Right lobe of liver (tissue), 6 donors: ENCODE measurements around the gene SMYD1. TPM values are rescaled to one million over a fixed set of nuclear protein-coding genes. Genes with fewer than 3 reads are reported as not detected.

Experiments
- ATAC-seq, 4 donors: fragments of 200-7000 bp; cut with Tn5 transposase; one replicate each; pipeline ENCODE4 v1.9.1; 2020; ENCODE audit warnings: mild to moderate bottlenecking in 4 of 4, moderate library complexity in 4 of 4
- DNase-seq, 3 donors: peaks; one replicate each; pipeline ENCODE4 v3.0.0-alpha.2; 2020
- H3K27ac ChIP-seq, 3 donors: fragments of 200-600 bp; one replicate each; pipeline ENCODE4 v1.8.0; 2022
- H3K27me3 ChIP-seq, 2 donors: fragments of 200-600 bp; one replicate each; pipeline ENCODE4 v1.8.0; 2022
- H3K36me3 ChIP-seq, 4 donors: fragments of 200-600 bp; sonication (generic) in 1 of 4; one replicate each; pipeline versions ENCODE4 v1.5.1 to v1.8.0; 2017 to 2022; ENCODE audit warnings: control low read depth in 1 of 4
- H3K4me1 ChIP-seq, 4 donors: fragments of 200-600 bp; sonication (generic) in 1 of 4; one replicate each; pipeline versions ENCODE4 v1.5.1 to v1.8.0; 2017 to 2022; ENCODE audit warnings: control low read depth in 1 of 4
- H3K4me3 ChIP-seq, 3 donors: fragments of 200-600 bp; one replicate each; pipeline ENCODE4 v1.8.0; 2022
- H3K9me3 ChIP-seq, 4 donors: fragments of 200-600 bp; sonication (generic) in 1 of 4; one replicate each; pipeline versions ENCODE4 v1.5.1 to v1.8.0; 2017 to 2022; ENCODE audit warnings: control low read depth in 1 of 4
- CTCF ChIP-seq, 4 donors: fragments of 200-600 bp in 3 of 4; fragments of 450-650 bp in 1 of 4; IDR thresholded peaks; one replicate each; pipeline versions ENCODE4 v1.5.1 to v1.8.0; 2016 to 2022; ENCODE audit warnings: antibody characterized with exemption in 4 of 4, mild to moderate bottlenecking in 2 of 4
- POLR2A ChIP-seq: fragments of 450-650 bp; IDR thresholded peaks from one replicate; pipeline ENCODE4 v1.6.1; 2017; ENCODE audit warnings: antibody characterized with exemption, mild to moderate bottlenecking
- WGBS: methylation state at CpG from one replicate; pipeline ENCODE4 v1.1.6; 2018; ENCODE audit warnings: low coverage, low lambda C conversion rate; ENCODE audit not compliant: insufficient coverage; ENCODE audit errors: missing lambda C conversion rate; 5-methylcytosine and 5-hydroxymethylcytosine counted together
- intact Hi-C, 2 donors: fragments of 100-400 bp; cut with DNase I; formaldehyde crosslinking; loops; one replicate each; pipeline versions ENCODE4 v1.11.2 to v1.14.1; 2022
- total RNA-seq, 6 experiments: library from RNA; depleted of rRNA in 2 of 6; stranded (reverse); fragments of >200 nt in 2 of 6; fragmentation: NEBNext Ultra II Directional in 3 of 6; extraction: Animal tissue kit (Norgen Biotek cat#: 25700) in 3 of 6; gene quantifications; one replicate each; pipeline versions ENCODE4 v1.1.0 to v1.2.4, GENCODE V29; 2016 to 2023
- donor health status: DM: no; HTN: yes; CAD: no.
- donor health status: DM: no; HTN: no; CAD: no.
- donor health status: DM: no; HTN: no; CAD: no.
- donor health status: DM: no; HTN: yes; CAD: no.
- donor health status: DM: no; HTN: yes; CAD: no.

Gene SMYD1
- total RNA-seq, 6 experiments from 2014 or later = not detected

GRCh38 chr2:88148929-88149438 lies 81.4 kb downstream of the SMYD1 start:
- H3K4me3 ChIP-seq = no peak overlapping the region
- TF ChIP-seq POLR2A = no peak
- no peak for TF ChIP-seq CTCF (IDR thresholded peaks at IDR 0.05)
- no peaks in the 10 kb centered on the region for H3K27me3 ChIP-seq
- H3K4me1 ChIP-seq = peaks cover 0 to 29% (median 11%) of the 10 kb centered on the region in 4 donors
- H3K9me3 ChIP-seq = peaks cover 0 to 9% (median 0%) of the 10 kb centered on the region in 4 donors
- H3K27ac ChIP-seq = no peak overlapping the region
- DNase-seq (no peak), ATAC-seq (no peak)
- no peaks in the 10 kb centered on the region for H3K36me3 ChIP-seq
- intact Hi-C loops = no loop called here

GRCh38 chr2:88159481-88159880 lies 91.9 kb downstream of the SMYD1 start:
- 80% methylated on average over 3 of the region's 3 CpGs for WGBS
- Histone ChIP-seq H3K36me3 (no peaks in the 10 kb centered on the region), H3K9me3 (no peaks in the 10 kb centered on the region), H3K27ac (no peak overlapping the region), H3K4me3 (no peak overlapping the region), H3K4me1 (peaks cover 0 to 13% (median 0%) of the 10 kb centered on the region in 4 donors), H3K27me3 (no peaks in the 10 kb centered on the region)
- TF ChIP-seq CTCF (IDR thresholded peaks at IDR 0.05) (no peak), POLR2A (no peak)
- intact Hi-C loops = no loop called here
- DNase-seq (no peak), ATAC-seq (peak in 3 of 4 donors; percentile 19 to 29 (median 20))

GRCh38 chr2:88159955-88160415 lies 92.4 kb downstream of the SMYD1 start:
- Histone ChIP-seq H3K4me3 (no peak overlapping the region), H3K9me3 (no peaks in the 10 kb centered on the region), H3K27ac (peak overlapping the region; percentile 30 to 57 (median 42)), H3K27me3 (no peaks in the 10 kb centered on the region), H3K36me3 (no peaks in the 10 kb centered on the region), H3K4me1 (peaks cover 0 to 13% (median 0%) of the 10 kb centered on the region in 4 donors)
- ATAC-seq = peak; percentile 95 to 99 (median 97)
- DNase-seq = peak in 1 of 3 donors; percentile 78
- 22% methylated on average over 5 of the region's 5 CpGs for WGBS
- intact Hi-C loops = loop anchor here in 1 of 2 donors (5.0 kb wide), 1 partner anchor 103 kb away; the partner anchor contains the start of gene KRCC1
- TF ChIP-seq POLR2A (no peak), CTCF (IDR thresholded peaks at IDR 0.05) (peak; percentile 88 to 94 (median 92))

- intact Hi-C loops = loop anchor here in 1 of 2 donors (5.0 kb wide), 1 partner anchor 103 kb away; the partner anchor contains the start of gene KRCC1
- H3K9me3 ChIP-seq = no peaks in the 10 kb centered on the region
- 86% methylated on average over 2 of the region's 7 CpGs for WGBS
- no peaks in the 10 kb centered on the region for H3K36me3 ChIP-seq
- DNase-seq (no peak), ATAC-seq (no peak)
- TF ChIP-seq POLR2A = no peak
- TF ChIP-seq CTCF (IDR thresholded peaks at IDR 0.05) = no peak
- H3K4me3 ChIP-seq = no peak overlapping the region
- no peaks in the 10 kb centered on the region for H3K27me3 ChIP-seq
- peaks cover 0 to 13% (median 0%) of the 10 kb centered on the region in 4 donors for H3K4me1 ChIP-seq
- peak overlapping the region; percentile 30 to 57 (median 42) for H3K27ac ChIP-seq
These were observed 92.9 kb downstream of the SMYD1 start for GRCh38 chr2:88160517-88160916.
